Chondrocyte (in vitro differentiated cells): ENCODE measurements around the gene OLFML1. TPM values are rescaled to one million over a fixed set of nuclear protein-coding genes. Genes with fewer than 3 reads are reported as not detected.

Source experiments
- DNase-seq: peaks from one replicate; pipeline ENCODE4 v3.0.0; 2021; ENCODE audit warnings: mixed read lengths, low spot score
- H3K27ac Mint-ChIP-seq: one replicate; pipeline ENCODE4 v1.8.0; 2021; ENCODE audit warnings: mild to moderate bottlenecking, moderate library complexity, mixed read lengths; ENCODE audit not compliant: unreplicated experiment
- H3K27me3 Mint-ChIP-seq: 2 replicates; pipeline ENCODE4 v1.8.0; 2021; ENCODE audit warnings: low read depth, mixed read lengths
- H3K36me3 Mint-ChIP-seq: 2 replicates; pipeline ENCODE4 v1.8.0; 2021; ENCODE audit warnings: low read depth, mixed read lengths
- H3K4me1 Mint-ChIP-seq: 2 replicates; pipeline ENCODE4 v1.8.0; 2021; ENCODE audit warnings: low read depth, mild to moderate bottlenecking, mixed read lengths
- H3K4me3 Mint-ChIP-seq: one replicate; pipeline ENCODE4 v1.8.0; 2021; ENCODE audit warnings: mild to moderate bottlenecking, moderate library complexity, mixed read lengths; ENCODE audit not compliant: unreplicated experiment
- H3K9me3 Mint-ChIP-seq: 2 replicates; pipeline ENCODE4 v1.8.0; 2021; ENCODE audit warnings: low read depth, mixed read lengths
- total RNA-seq: library from RNA; stranded (reverse); gene quantifications from 3 replicates; pipeline ENCODE4 v1.2.1, GENCODE V29; 2021
- TF ChIP-seq, protein P1 (sequence below): fragments of 200-600 bp; sonication (generic); IDR thresholded peaks from 2 replicates; pipeline ENCODE4 v1.5.0; 2021; ENCODE audit warnings: antibody characterized with exemption, mild to moderate bottlenecking, moderate library complexity

OLFML1 gene
- total RNA-seq, 1 donor from 2014 or later: 12.3 TPM

DNA sequence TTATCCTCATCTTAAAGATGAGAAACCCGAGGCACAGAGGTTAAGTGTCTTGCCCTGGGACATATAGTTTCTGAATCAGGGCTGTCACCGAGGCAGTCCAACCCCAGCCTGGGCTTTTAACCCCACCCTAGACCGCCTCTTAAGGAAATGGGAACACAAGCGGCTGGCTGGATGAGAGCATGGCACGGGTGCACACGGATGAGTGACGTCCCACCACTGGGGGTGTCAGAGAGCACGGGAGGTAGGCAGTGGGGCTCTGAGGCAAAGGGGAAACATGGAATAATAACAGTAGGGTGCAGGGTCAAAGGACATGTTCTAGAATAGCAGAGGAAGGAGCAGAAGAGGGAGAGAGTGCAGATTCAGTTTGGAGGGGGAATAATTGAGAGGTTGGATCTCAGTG, 50.8 kb downstream of the OLFML1 start:
- Mint-ChIP-seq H3K27ac (no peak overlapping the region), H3K27me3 (peaks cover 11% of the 10 kb centered on the region), H3K9me3 (no peaks in the 10 kb centered on the region), H3K4me3 (no peak overlapping the region), H3K4me1 (no peaks in the 10 kb centered on the region), H3K36me3 (peaks cover 2% of the 10 kb centered on the region)
- TF ChIP-seq, protein P1, sequence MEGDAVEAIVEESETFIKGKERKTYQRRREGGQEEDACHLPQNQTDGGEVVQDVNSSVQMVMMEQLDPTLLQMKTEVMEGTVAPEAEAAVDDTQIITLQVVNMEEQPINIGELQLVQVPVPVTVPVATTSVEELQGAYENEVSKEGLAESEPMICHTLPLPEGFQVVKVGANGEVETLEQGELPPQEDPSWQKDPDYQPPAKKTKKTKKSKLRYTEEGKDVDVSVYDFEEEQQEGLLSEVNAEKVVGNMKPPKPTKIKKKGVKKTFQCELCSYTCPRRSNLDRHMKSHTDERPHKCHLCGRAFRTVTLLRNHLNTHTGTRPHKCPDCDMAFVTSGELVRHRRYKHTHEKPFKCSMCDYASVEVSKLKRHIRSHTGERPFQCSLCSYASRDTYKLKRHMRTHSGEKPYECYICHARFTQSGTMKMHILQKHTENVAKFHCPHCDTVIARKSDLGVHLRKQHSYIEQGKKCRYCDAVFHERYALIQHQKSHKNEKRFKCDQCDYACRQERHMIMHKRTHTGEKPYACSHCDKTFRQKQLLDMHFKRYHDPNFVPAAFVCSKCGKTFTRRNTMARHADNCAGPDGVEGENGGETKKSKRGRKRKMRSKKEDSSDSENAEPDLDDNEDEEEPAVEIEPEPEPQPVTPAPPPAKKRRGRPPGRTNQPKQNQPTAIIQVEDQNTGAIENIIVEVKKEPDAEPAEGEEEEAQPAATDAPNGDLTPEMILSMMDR: peak; percentile 29
- DNase-seq: no peak

DNA sequence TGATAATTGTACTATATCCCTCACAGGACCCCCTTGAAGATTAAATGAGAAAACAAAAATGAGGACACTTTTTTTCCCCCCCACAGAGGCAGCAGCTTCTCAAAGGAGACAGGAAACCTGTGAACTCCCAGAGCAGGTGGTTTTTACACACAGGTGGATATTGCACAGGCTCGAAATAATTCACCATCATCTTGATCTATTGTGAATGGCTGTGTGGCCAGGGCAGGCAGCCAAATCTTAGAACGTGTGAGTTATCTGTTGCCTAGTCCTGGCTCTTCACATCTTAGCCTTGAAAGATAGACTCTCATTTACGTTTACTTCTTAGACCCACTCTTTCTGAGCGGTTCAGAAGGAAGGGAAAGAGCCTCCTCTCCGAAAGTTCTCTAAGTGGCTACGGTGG, 52.0 kb downstream of the OLFML1 start:
- H3K9me3 Mint-ChIP-seq: no peaks in the 10 kb centered on the region
- H3K4me3 Mint-ChIP-seq: no peak overlapping the region
- peaks cover 2% of the 10 kb centered on the region for H3K36me3 Mint-ChIP-seq
- TF ChIP-seq, protein P1: no peak
- no peak overlapping the region for H3K27ac Mint-ChIP-seq
- peaks cover 11% of the 10 kb centered on the region for H3K27me3 Mint-ChIP-seq
- H3K4me1 Mint-ChIP-seq: no peaks in the 10 kb centered on the region
- DNase-seq: no peak

DNA sequence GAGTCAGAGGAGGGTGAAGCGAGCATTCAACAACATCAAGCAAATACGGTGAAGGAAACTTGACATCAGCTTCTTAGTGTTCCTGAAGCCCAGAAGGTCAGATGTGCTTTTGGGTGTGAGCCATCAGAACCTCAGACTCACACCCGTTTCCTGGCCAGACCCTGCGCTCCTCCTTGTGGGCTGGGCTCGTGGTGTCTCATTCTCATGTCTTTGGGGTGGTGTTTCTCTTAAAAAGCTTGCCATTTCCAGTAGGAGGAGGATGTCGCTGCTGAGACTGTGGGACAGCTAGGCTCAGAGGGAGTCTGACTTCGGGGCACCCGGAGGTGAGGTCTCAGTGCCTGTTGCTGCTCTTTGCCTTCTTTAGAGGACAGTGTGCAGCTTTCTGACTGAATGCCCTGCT, 52.7 kb downstream of the OLFML1 start:
- TF ChIP-seq, protein P1: no peak
- Mint-ChIP-seq H3K4me3 (no peak overlapping the region), H3K4me1 (no peaks in the 10 kb centered on the region), H3K27ac (no peak overlapping the region), H3K9me3 (no peaks in the 10 kb centered on the region), H3K36me3 (peaks cover 2% of the 10 kb centered on the region), H3K27me3 (peaks cover 11% of the 10 kb centered on the region)
- no peak for DNase-seq

- Mint-ChIP-seq H3K36me3 (peaks cover 2% of the 10 kb centered on the region), H3K4me3 (no peak overlapping the region), H3K27me3 (peaks cover 11% of the 10 kb centered on the region), H3K4me1 (no peaks in the 10 kb centered on the region), H3K9me3 (no peaks in the 10 kb centered on the region), H3K27ac (no peak overlapping the region)
- TF ChIP-seq, protein P1: no peak
- no peak for DNase-seq
Measured at GRCh38 chr11:7538466-7539454, 53.5 kb downstream of the OLFML1 start.

- Mint-ChIP-seq H3K27ac (no peak overlapping the region), H3K27me3 (peaks cover 10% of the 10 kb centered on the region), H3K9me3 (no peaks in the 10 kb centered on the region), H3K4me1 (no peaks in the 10 kb centered on the region), H3K36me3 (peaks cover 2% of the 10 kb centered on the region), H3K4me3 (no peak overlapping the region)
- TF ChIP-seq, protein P1: no peak
- no peak for DNase-seq
Measured at GRCh38 chr11:7540830-7541555, 55.7 kb downstream of the OLFML1 start.
